Stimulated activated CD4-positive, alpha-beta T cell treated with anti-CD3 and anti-CD28 coated beads, Interleukin-1b, Interleukin-23, amount 100 ng/mL, for 48 hours (primary cell): ENCODE data around the gene ITK.
A peak's percentile ranks its signal among the peaks of the same experiment; 100 is the strongest.
"Not testable (repeated sequence)": the region's sequence is repeated elsewhere in the genome, so short reads cannot be mapped to it uniquely, and the experiment has no call there.

Experiments used
- DNase-seq: peaks from one replicate; pipeline ENCODE4 v3.0.0-alpha.2; 2020

ITK gene

DNA sequence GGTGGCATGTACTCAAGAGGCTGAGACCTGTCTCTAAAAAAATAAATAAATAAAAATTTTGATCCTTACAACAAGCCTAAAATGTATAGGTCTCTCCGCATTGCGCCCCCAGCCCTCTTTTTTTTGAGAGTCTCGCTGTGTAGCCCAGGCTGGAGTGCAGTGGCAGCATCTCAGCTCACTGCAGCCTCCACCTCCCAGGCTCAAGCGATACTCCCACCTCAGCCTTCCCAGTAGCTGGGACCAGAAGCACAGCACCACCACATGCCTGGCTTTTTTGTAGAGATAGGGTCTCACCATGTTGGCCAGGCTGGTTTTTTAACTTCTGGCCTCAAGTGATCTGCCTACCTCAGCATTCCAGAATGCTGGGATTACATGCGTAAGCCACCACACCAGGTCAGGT, 12.4 kb upstream of the ITK start:
- no peak for DNase-seq

DNA sequence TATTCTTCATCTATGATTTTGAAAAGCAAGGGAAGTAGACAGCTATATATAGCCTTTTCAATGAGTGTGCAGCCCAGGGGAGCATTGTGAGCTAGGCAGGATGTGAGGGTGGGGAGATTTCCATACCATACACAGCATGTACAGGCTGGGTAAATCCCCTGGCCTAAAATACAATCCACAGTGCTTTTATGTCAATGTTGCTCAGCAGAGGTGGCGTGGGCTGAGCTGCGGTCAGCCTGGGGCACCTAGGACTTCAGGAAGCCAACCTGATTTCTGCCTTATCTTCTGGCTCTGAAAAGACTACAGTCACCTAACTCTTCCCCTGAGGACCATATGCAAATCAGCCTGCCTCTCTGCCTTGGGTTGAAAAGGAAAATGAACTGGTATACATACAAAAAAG, 8.2 kb upstream of the ITK start:
- peak; percentile 94 for DNase-seq

DNA sequence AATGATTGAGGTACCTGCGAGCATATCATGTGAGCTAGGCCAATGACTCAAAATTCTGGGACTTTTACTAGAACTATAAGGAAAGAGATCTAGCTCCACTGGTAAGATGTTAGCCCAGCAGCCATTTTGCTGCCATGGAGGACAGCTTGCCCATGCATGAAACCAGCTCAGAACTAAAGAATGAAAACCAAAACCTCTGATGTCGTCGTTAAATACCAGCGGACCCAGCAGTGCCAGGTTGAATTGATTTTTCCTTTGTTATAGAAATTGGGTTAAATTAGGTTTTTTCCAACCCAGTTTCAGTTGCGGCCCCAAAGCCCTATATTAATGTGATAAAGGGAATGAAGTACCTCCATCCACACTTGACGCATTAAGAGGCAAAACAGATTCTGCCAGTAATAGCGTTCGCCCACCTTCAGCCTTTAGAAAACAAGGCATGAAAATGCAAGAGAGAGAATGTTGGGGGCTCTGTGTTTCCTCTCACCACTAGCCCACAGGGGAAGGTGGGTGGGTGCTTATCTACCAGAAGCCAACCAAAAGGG, 5.5 kb upstream of the ITK start:
- DNase-seq = peak; percentile 35

DNA sequence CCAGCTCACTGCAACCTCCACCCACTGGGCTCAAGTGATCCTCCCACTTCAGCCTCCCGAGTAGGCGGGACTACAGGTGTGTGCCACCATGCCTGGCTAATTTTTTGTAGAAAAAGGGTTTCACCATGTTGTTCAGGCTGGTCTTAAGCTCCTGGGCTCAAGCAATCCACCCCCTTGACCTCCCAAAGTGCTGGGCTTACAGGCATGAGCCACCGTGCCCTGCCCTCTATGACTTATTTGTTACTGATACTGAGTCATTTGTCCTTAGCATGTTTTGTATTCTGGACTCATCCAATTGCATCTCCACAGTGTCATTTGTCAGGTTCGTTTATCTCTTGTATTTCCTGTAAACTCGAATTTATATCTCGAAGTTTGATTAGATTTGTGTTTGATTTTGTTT, 2.7 kb upstream of the ITK start:
- peak; percentile 47 for DNase-seq

DNA sequence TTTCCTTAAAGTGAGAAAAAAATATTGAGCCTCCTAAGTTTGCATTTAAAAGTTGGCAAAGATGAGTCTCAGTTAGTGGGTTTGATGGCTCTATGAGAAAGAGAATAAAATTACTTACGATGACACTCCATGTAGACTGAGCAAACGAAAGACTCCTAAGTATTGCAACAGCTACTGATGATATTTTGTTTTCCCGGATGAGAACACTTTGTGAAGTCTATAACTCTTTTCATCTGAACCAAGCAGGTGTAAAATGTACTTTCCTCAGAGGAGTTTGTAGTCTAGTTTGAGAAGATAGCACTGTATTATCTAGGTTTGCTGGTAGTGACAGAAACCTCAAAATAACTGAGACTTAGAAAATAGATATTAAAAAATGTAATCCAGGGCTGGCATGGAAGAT, 1.7 kb upstream of the ITK start:
- DNase-seq = no peak

DNA sequence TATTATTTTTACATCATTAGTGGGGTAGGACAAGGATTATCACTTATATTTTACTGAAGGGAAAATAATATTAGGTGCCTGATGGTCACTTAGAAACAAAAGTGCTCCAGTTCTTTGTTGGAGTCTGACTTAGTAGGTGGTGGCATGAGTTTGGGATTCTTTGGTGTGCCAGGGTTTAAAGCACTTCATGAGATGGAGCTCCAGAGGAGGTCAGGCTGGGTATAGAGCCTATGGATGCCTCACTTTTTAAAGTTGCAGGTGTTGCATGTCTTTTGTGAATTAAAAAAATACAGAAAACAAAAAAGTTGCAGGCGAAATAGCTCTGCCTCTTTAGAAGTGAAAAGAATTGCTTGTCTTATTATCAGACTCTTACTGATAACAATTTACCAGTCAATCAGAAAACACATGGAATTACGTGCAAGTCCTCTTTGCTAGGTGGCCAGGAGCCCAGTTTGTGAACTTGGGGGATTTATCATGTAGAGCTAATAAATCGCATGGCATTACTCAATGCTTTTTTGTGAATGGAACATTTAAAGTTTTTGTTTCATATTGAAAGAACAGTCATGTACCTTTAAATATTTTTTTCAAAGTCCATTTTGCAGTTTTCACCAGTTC, 1.6 kb downstream of the ITK start:
- DNase-seq = no peak

DNA sequence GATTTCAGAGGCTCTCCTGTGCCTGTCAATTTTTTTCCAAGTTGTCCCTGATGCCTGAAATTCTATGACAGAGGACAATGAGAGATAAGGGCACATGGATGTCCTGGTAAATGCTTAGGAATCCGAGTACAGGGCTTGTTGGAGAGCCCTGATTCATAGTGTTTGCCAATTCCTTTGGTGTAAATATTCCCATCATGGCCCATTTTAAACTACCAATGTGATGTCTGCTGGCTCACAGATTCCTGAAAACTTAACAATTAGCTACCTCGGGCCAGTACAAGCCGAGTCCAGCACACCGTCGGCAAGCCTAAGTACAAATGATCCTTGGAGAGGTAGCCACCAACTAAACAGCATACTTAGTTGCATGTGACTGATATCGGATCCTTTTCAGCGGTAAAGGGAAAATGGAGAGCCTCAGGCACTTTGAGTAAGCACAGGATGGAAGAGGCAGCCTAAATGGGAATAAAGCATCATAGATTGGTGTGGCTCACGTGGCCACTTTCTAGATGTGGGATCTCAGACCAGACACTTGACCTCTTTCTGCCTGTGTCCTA, 3.6 kb downstream of the ITK start:
- no peak for DNase-seq

DNA sequence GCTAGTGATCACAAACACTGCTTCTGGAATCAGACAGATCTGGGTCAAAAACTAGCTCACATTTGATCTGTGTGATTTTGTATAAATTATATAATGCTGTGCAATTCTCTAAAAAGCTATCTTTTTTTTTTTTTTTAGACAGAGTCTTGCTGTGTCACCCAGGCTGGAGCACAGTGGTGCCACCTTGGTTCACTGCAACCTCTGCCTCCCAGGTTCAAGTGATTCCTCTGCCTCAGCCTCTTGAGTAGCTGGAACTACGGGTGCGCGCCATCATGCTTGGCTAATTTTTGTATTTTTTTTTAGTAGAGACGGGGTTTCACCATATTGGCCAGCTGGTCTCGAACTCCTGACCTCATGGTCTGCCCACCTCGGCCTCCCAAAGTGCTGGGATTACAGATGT, 4.5 kb downstream of the ITK start:
- not testable (repeated sequence) for DNase-seq

DNA sequence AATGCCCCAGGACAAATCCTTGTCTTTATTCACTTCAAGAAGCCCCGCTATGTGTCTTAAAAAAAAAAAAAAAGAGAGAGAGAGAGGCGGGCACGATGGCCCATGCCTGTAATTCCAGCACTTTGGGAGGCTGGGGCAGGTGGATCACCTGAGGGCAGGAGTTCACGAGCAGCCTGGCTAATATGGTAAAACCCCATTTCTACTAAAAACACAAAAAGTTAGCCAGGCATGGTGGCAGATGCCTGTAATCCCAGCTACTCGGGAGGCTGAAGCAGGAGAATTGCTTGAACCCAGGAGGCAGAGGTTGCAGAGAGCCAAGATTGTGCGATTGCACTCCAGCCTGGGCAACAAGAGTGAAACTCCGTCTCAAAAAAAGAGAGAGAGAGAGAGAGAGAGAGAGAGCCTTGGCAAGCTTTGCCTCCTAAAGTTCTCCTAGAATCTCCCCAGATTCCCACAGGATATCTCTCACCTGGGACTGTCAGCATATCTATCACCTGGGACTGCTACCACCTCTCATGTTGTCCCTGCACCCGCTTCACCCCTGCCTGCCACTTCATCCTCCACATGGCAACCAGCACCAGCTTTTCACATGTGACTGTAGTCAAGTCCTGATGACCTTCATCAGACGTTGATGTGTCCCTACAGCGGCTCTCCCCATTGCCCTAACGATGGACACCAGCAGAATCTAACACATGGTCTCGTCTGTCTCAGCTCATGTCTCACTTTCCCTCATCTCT, 5.8 kb downstream of the ITK start:
- DNase-seq = peak; percentile 43

DNA sequence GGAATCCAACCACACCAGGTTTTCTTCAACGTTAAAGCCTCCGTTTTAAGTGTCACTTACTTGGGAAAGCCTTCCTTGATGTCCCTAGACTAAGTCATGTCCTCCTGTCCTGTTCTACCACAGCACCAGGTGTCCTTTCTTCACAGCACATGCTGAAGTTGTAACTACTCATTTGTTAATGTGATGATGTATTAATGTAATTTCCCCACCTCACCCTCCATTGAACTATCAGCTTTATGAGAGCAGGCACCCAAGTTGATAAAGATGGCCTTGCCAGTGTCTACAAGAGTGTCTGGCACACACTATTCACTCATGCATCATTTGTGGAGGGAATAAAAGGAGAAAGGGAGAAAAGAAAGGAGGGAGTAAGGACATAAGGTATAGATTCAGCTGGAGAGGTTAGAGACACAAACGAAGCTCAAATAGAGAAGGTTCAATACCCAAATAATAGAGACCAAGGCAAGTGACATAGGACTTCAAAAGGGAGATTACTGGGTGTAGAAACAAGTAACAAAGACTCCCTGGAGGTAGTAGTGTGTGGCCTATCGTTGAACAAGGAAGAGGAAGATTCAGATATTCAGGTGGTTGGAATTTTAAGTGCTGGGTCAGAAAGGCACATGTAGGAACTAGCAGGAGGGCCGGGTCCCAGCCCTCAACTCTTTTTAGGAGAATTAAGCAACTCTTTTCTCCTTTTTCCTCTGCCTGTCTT, 6.6 kb downstream of the ITK start:
- no peak for DNase-seq

DNA sequence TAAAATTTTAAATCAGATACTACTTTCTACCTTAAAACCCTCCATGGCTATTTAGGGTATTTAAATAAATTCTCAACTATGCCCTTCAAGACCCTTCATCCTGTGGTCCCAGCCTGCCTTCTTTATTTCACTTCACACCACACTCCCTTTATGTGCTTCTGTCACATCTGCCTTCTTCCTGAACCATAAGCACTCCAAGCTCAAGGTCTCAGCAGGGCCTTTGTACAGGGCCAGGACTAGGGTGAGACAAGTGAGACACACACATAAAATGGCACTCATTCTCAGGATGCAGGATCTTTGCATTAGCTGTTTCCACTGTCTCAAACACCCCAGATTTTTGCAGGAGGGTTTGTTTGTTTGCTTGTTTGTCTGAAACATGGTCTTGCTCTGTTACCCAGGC, 7.6 kb downstream of the ITK start:
- DNase-seq = no peak

DNA sequence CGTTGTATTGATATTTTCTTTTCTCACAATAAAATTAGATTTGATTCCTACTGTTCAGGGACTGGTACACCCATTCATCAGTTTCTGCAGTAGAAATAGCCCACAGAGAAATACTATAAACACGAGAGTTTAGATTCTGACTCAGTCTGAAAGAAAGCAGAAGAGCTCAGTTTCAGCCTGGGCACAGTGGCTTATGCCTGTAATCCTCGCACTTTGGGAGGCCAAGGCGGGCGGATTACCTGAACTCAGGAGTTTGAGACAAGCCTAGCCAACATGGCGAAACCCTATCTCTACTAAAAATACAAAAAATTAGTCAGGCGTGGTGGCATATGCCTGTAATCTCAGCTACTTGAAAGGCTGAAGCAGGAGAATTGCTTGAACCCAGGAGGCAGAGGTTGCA, 8.6 kb downstream of the ITK start:
- DNase-seq = peak; percentile 65

DNA sequence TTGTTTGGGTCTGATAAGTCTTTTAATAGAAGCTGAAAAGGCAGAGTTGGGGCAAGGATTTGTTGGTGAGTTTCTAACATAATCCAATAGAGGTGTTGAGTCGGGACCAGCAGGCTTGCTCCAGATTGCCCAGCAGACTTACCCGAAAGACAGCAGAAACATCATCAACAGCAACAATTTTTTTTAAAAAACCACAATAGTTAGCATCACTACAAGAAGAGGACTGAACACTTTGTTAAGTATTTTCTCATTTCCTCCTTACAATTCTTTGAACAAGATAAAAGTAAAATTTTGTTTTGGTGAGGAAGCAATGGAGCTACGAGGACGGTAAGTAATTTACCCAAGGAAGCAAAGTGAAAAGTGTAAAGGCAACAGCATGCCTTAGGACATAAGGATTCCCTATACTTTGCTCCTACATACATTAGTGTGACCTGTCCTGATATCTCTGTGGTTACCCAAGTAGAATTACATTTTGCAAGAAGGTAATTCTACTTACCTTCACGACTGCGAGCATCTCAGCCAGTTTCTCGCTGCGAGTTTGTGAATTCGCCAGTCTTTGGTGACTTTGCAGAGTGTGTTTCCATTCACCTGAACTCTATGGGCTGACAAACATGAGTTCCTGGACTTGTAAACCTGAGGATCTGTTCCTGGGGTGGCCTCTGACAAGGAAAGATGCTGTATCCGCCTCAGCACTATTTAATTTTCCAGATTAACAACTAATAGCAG, 13.2 kb downstream of the ITK start:
- DNase-seq = no peak

DNA sequence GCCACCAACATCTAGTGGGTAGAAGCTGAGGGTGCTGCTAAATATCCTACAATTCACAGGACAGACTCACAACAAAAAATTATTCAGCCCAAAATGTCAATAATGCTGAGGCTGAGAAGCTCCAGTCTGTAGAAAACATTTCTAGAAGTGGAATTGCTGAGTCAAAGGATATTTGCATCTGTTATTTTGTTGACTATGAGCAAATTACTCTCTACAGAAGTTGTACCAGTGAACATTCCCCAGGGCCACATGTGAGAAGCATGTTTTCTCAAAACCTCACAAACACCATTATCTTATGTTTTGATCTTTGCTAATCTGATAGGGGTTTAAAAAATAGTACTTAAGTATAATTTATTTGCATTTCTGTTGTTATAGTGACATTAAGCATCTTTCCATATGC, 15.4 kb downstream of the ITK start:
- DNase-seq = no peak

DNA sequence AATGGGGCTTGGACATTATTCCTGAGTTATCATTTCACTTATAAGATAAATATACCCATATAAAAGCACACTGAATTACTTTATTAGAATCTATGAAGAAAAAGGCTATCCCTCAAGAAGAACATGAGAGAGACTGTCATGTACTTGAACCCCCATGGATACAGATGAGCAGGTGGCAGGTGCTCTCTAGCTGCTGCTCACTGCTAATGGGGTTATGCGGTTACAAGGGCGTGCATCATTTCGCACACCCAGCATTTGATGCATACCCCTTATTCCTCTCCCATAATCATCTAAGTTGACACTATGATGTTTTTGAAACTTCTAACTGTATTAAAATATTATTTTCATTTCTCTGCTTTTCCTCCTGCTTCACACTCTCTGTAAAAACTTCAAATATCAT, 16.4 kb downstream of the ITK start:
- DNase-seq = no peak

DNA sequence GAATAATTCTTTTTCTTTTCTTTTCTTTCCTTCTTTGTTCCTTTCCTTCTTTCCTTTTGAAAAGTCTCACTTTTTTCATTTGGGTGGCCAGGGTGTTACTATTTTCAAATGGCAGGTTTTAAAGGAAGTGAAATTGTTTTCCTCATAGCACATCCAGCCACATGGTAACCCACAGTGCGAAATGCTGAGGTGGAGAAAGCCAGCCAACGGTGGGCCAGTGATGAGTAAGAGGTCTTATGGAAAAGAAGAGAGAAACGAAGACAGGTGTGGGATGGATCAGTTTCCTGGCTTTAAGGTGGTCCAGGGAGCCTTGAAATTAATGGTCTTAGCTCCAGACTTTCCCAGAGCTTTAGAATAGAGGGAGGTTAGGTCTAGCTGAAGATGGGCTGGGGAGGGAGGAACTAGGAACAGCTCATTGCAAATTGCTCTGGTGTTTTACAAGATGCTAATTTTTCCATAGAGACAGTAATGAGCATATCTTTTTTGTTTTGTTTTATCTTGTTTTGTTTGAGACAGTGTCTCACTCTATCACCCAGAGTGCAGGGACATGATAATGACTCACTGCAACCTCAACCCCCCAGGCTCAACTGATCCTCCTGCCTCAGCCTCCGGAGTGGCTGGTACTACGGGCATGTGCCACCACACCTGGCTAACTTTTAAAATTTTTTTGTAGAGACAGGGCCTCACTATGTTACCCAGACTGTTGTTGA, 17.8 kb downstream of the ITK start:
- DNase-seq = peak; percentile 75

DNA sequence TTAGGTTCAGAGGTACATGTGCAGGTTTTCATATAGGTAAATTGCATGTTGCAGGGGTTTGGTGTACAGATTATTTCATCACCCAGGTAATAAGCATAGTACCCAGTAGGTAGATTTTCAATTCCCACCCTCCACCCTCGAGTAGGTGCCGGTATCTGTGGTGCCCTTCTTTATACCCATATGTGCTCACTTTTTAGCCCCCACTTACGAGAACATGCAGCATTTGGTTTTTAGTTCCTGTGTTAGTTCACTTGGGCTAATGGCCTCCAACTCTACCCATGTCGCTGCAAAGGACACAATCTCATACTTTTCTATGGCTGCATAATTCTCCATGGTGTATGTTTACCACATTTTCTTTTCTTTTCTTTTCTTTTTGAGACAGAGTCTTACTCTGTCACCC, 21.2 kb downstream of the ITK start:
- DNase-seq = no peak

DNA sequence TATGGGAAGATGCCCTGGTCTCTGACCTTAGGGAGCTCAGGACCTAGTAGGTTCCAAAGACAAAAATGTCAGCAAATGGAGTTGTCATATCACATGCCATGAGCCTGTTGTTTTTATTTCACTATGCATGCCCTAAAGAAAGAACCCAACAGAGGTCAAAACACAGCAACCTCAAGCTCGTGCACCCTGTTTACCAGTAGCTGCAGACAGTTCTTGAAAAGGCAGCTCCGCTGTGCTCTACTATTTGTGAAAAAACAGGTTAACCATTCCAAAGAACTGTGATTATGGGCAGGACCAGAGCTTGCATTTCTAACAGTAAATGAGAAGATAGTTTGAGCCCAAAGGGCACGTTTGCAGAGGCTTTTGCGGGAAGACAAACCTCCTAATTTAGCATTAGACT, 22.8 kb downstream of the ITK start:
- DNase-seq = no peak

DNA sequence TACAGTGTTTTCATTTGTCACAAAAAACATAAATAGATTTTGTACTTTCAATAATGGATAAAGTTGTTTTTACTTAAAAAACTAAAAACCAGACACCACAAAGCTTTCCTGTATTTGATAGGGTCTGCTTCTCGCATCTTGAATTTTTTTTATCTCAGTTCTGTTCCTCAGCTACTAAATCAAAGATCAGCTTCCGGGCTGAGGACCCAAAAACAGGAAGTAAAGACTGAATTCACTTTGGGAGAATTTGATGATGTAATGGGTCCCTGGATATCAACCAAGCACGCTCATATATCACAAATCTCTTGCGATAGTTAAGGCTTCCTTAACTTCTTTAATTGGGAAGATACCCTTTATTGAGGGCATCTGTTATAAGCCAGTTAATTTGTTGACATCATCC, 24.1 kb downstream of the ITK start:
- no peak for DNase-seq

DNA sequence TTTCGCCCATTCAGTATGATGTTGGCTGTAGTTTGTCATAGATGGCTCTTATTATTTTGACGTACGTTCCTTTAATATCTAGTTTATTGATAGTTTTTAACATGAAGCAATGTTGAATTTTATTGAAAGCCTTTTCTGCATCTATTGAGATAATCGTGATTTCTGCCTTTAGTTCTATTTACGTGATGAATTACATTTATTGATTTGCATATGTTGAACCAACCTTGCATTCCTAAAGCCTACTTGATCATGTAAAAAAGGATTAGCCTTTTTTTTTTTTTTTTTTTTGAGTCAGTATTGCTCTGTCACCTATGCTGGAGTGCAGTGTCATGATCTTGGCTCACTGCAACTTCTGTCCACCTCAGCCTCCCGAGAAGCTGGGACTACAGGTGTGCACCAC, 25.1 kb downstream of the ITK start:
- DNase-seq = no peak

DNA sequence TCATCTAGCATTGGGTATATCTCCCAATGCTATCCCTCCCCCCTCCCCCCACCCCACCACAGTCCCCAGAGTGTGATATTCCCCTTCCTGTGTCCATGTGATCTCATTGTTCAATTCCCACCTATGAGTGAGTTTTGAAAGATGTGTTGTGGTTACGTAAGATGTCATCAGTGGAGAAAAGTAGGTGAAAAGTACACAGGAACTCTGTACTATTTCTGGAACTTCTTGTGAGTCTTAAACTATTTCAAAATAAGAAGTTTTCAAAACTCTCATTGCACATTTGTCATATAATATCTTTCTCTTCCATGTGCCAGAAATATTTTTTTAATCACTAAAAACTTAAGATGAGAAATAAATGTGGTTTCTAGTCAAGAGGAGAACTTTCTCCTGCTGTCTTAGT, 30.0 kb downstream of the ITK start:
- DNase-seq = not testable (repeated sequence)

DNA sequence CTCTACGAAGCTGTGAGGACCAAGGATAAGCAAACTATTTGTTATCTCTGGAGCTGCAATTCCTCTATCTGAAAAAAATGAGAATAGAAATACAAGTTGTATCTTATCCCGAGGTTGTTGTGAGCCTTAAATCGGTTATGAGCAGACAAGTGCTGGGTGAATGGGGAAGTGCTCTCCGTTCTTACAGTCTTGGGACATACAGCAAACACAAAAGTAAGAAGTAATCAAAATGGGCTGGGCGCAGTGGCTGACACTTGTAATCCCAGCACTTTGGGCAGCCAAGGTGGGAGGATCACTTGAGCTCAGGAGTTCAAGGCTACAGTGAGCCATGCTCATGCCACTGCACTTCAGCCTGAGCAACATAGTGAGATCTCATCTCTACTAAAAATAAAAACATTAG, 31.7 kb downstream of the ITK start:
- DNase-seq = no peak
